ENCODE measurements around the gene RNF214.

RNF214 gene

GRCh38 chr11:117287668-117288067 lies 55.2 kb downstream of the RNF214 start:
- no peak for DNase-seq

- DNase-seq: no peak
Observed at GRCh38 chr11:117289795-117290194, 57.3 kb downstream of the RNF214 start.

- DNase-seq: no peak
Observed at GRCh38 chr11:117290809-117291396, 58.4 kb downstream of the RNF214 start, which contains the start of gene BACE1-AS. BACE1-AS (plus strand) TSS chr11:117291346.

GRCh38 chr11:117292616-117293015 lies 60.1 kb downstream of the RNF214 start:
- no peak for DNase-seq

- no peak for DNase-seq
Observed at GRCh38 chr11:117295438-117296137, 63.1 kb downstream of the RNF214 start.

GRCh38 chr11:117296881-117297280 lies 64.4 kb downstream of the RNF214 start:
- DNase-seq: no peak

GRCh38 chr11:117298195-117298594 lies 65.7 kb downstream of the RNF214 start:
- DNase-seq: no peak

GRCh38 chr11:117299351-117300282 lies 67.1 kb downstream of the RNF214 start:
- DNase-seq: no peak

GRCh38 chr11:117300283-117300663 lies 67.8 kb downstream of the RNF214 start:
- no peak for DNase-seq

- no peak for DNase-seq
Observed at GRCh38 chr11:117300773-117301172, 68.3 kb downstream of the RNF214 start.

- no peak for DNase-seq
Observed at GRCh38 chr11:117302228-117302627, 69.8 kb downstream of the RNF214 start.

- no peak for DNase-seq
Observed at GRCh38 chr11:117303101-117303500, 70.6 kb downstream of the RNF214 start.

GRCh38 chr11:117303646-117304315 lies 71.3 kb downstream of the RNF214 start:
- DNase-seq: no peak

- no peak for DNase-seq
Observed at GRCh38 chr11:117305145-117305544, 72.7 kb downstream of the RNF214 start.

- DNase-seq: no peak
Observed at GRCh38 chr11:117309310-117309709, 76.8 kb downstream of the RNF214 start.

GRCh38 chr11:117313091-117313490 lies 80.6 kb downstream of the RNF214 start:
- DNase-seq: no peak

- DNase-seq: no peak
Observed at GRCh38 chr11:117313828-117314768, 81.6 kb downstream of the RNF214 start.

GRCh38 chr11:117314840-117315239 lies 82.4 kb downstream of the RNF214 start:
- DNase-seq: no peak

- peak; percentile 7 to 11 for DNase-seq
Observed at GRCh38 chr11:117315285-117316196, 83.1 kb downstream of the RNF214 start.

- DNase-seq: no peak
Observed at GRCh38 chr11:117316197-117316961, 83.9 kb downstream of the RNF214 start, which contains the start of gene BACE1. BACE1 (minus strand) TSS chr11:117316256; CDS start chr11:117315795, 461 bp downstream.

All from stimulated activated CD4-positive, alpha-beta T cell treated with anti-CD3 and anti-CD28 coated beads, Interleukin-2, amount 100 ng/mL, for 48 hours (primary cell).